ENCODE results near the gene HRH2.
"Not testable (repeated sequence)": the region's sequence is repeated elsewhere in the genome, so short reads cannot be mapped to it uniquely, and the experiment has no call there.

HRH2 gene

GRCh38 chr5:175649967-175650366 lies 7.9 kb upstream of the HRH2 start:
- DNase-seq, result no peak

- not testable (repeated sequence) for DNase-seq
Measured at GRCh38 chr5:175650430-175651205, 7.3 kb upstream of the HRH2 start.

- peak; percentile 82 to 87 for DNase-seq
Measured at GRCh38 chr5:175652741-175653663, 4.9 kb upstream of the HRH2 start.

- peak in 1 of 2 experiments; percentile 21 for DNase-seq
Measured at GRCh38 chr5:175653763-175654162, 4.1 kb upstream of the HRH2 start.

- DNase-seq, result no peak
Measured at GRCh38 chr5:175654339-175654738, 3.5 kb upstream of the HRH2 start.

- DNase-seq, result peak in 1 of 2 experiments; percentile 45
Measured at GRCh38 chr5:175654807-175655206, 3.1 kb upstream of the HRH2 start.

GRCh38 chr5:175655411-175655810 lies 2.5 kb upstream of the HRH2 start:
- DNase-seq, result no peak

- no peak for DNase-seq
Measured at GRCh38 chr5:175656966-175657365, 905 bp upstream of the HRH2 start.

GRCh38 chr5:175658299-175659145 lies 651 bp downstream of the HRH2 start:
- peak; percentile 48 to 55 for DNase-seq

- DNase-seq, result no peak
Measured at GRCh38 chr5:175659546-175660253, 1.8 kb downstream of the HRH2 start.

GRCh38 chr5:175663186-175664184 lies 5.6 kb downstream of the HRH2 start:
- DNase-seq, result no peak

- no peak for DNase-seq
Measured at GRCh38 chr5:175664723-175665122, 6.9 kb downstream of the HRH2 start.

- DNase-seq, result no peak
Measured at GRCh38 chr5:175666216-175666615, 8.3 kb downstream of the HRH2 start.

- DNase-seq, result no peak
Measured at GRCh38 chr5:175668006-175668405, 10.1 kb downstream of the HRH2 start.

GRCh38 chr5:175670372-175670771 lies 12.5 kb downstream of the HRH2 start:
- no peak for DNase-seq

- no peak for DNase-seq
Measured at GRCh38 chr5:175671013-175671412, 13.1 kb downstream of the HRH2 start.

GRCh38 chr5:175672976-175673648 lies 15.2 kb downstream of the HRH2 start:
- DNase-seq, result no peak

GRCh38 chr5:175674731-175675346 lies 17.0 kb downstream of the HRH2 start:
- no peak for DNase-seq

- DNase-seq, result no peak
Measured at GRCh38 chr5:175675873-175676272, 18.0 kb downstream of the HRH2 start.

- DNase-seq, result no peak
Measured at GRCh38 chr5:175677571-175677970, 19.7 kb downstream of the HRH2 start.

All from activated CD4-positive, alpha-beta T cell treated with anti-CD3 and anti-CD28 coated beads, Interleukin-2, amount 50 U/mL, for 48 hours (primary cell).